SK-N-SH (cell line): Measurements from ENCODE around the gene MYOZ2. TPM values are rescaled to one million over a fixed set of nuclear protein-coding genes. Genes with fewer than 3 reads are reported as not detected.

ENCODE experiments used
- CTCF ChIA-PET: fragments of 300-600, 350-600 bp; formaldehyde crosslinking; extraction: SDS; loops from one replicate; lab custom pipeline; 2021; lab: Yijun Ruan, JAX
- POLR2A ChIA-PET: fragments of 350-600 bp; sonication (Branson Sonifier 250); formaldehyde crosslinking; extraction: SDS; loops from one replicate; lab custom pipeline; 2020; ENCODE audit warnings: antibody characterized with exemption, inconsistent platforms; lab: Yijun Ruan, JAX
- DNase-seq: peaks from one replicate; pipeline ENCODE4 v3.0.0; 2012
- H2AFZ ChIP-seq: fragments of 200-600 bp; sonication (generic); 2 replicates; pipeline ENCODE4 v1.8.1; 2016; ENCODE audit warnings: antibody characterized with exemption, mild to moderate bottlenecking, low read depth
- H3F3A ChIP-seq: fragments of 200-600 bp; sonication (generic); replicated peaks from 2 replicates; pipeline ENCODE3; 2016; ENCODE audit warnings: antibody characterized with exemption, mild to moderate bottlenecking; ENCODE audit not compliant: insufficient read depth
- H3K27ac ChIP-seq, 2 experiments: fragments of 200-500 bp in 1 of 2; fragments of 200-600 bp in 1 of 2; sonication (Bioruptor generic) in 1 of 2; sonication (generic), shearing (Covaris generic) in 1 of 2; 2 replicates each; pipeline versions ENCODE4 v1.5.1 to v1.6.1; 2014 to 2016; ENCODE audit warnings: low read depth in 2 of 2, inconsistent platforms in 1 of 2, low read length in 1 of 2, mild to moderate bottlenecking in 1 of 2, mixed read lengths in 1 of 2
- H3K27me3 ChIP-seq: fragments of 200-600 bp; sonication (generic), shearing (Covaris generic); 2 replicates; pipeline ENCODE4 v1.6.1; 2016; ENCODE audit warnings: mixed run types; ENCODE audit not compliant: insufficient read depth
- H3K36me3 ChIP-seq, 2 experiments: fragments of 200-500 bp in 1 of 2; fragments of 200-600 bp in 1 of 2; sonication (Bioruptor generic) in 1 of 2; sonication (generic) in 1 of 2; replicated peaks in 1 of 2; 2 replicates each; pipeline versions ENCODE3 to v1.5.1; 2014 to 2016; ENCODE audit warnings: low read length in 1 of 2, mild to moderate bottlenecking in 1 of 2; ENCODE audit not compliant: insufficient read depth in 2 of 2, control insufficient read depth in 1 of 2
- H3K4me1 ChIP-seq, 2 experiments: fragments of 200-500 bp in 1 of 2; fragments of 200-600 bp in 1 of 2; sonication (Bioruptor generic) in 1 of 2; sonication (generic), shearing (Covaris generic) in 1 of 2; 2 replicates each; pipeline versions ENCODE4 v1.5.1 to v1.6.1; 2014 to 2016; ENCODE audit warnings: low read depth in 1 of 2, low read length in 1 of 2, mixed run types in 1 of 2; ENCODE audit not compliant: insufficient read depth in 2 of 2, control insufficient read depth in 1 of 2
- H3K4me2 ChIP-seq: fragments of 200-600 bp; sonication (generic), shearing (Covaris generic); 2 replicates; pipeline ENCODE4 v1.6.1; 2017; ENCODE audit warnings: mixed run types
- H3K4me3 ChIP-seq, 2 experiments: fragments of 200-500 bp in 1 of 2; fragments of 200-600 bp in 1 of 2; sonication (Bioruptor generic) in 1 of 2; sonication (generic), shearing (Covaris generic) in 1 of 2; 2 replicates each; pipeline versions ENCODE4 v1.5.1 to v1.8.1; 2014 to 2016; ENCODE audit warnings: low read depth in 2 of 2, inconsistent platforms in 1 of 2, low read length in 1 of 2, mild to moderate bottlenecking in 1 of 2, mixed read lengths in 1 of 2, moderate library complexity in 1 of 2
- H3K79me2 ChIP-seq: fragments of 200-600 bp; sonication (generic); 2 replicates; pipeline ENCODE4 v1.8.1; 2017; ENCODE audit warnings: mild to moderate bottlenecking; ENCODE audit not compliant: insufficient read depth
- H3K9ac ChIP-seq: fragments of 200-600 bp; sonication (generic); 2 replicates; pipeline ENCODE4 v1.6.1; 2017; ENCODE audit warnings: mixed run types
- H3K9me2 ChIP-seq: fragments of 200-600 bp; sonication (generic); 2 replicates; pipeline ENCODE4 v1.6.1; 2017; ENCODE audit warnings: mixed run types
- H3K9me3 ChIP-seq: fragments of 200-600 bp; sonication (generic); 2 replicates; pipeline ENCODE4 v1.6.1; 2017; ENCODE audit warnings: mixed run types, mild to moderate bottlenecking, moderate library complexity
- H4K20me1 ChIP-seq: fragments of 200-600 bp; sonication (generic); 2 replicates; pipeline ENCODE4 v1.6.1; 2017; ENCODE audit warnings: mild to moderate bottlenecking, mixed run types; ENCODE audit not compliant: insufficient read depth
- CHD2 ChIP-seq: fragments of 150-350 bp; IDR thresholded peaks from 2 replicates; pipeline ENCODE4 v1.6.1; 2018; ENCODE audit warnings: low read length; ENCODE audit not compliant: partially characterized antibody
- ELF1 ChIP-seq: IDR thresholded peaks from 2 replicates; pipeline ENCODE4 v1.4.0; 2012
- EP300 ChIP-seq, 2 experiments: IDR thresholded peaks; 2 replicates each; pipeline versions ENCODE4 v1.4.0 to v1.6.1; 2012; ENCODE audit warnings: borderline replicate concordance in 1 of 2, low read depth in 1 of 2, low read length in 1 of 2
- FOSL2 ChIP-seq: IDR thresholded peaks from 2 replicates; pipeline ENCODE4 v1.4.0; 2012; ENCODE audit warnings: low read depth, mild to moderate bottlenecking, moderate library complexity, borderline replicate concordance
- GABPA ChIP-seq: IDR thresholded peaks from 2 replicates; pipeline ENCODE4 v1.4.0; 2012; ENCODE audit warnings: low read depth, mild to moderate bottlenecking
- GATA2 ChIP-seq: sonication (generic); formaldehyde crosslinking; IDR thresholded peaks from 2 replicates; pipeline ENCODE4 v1.5.0; 2020; ENCODE audit warnings: mild to moderate bottlenecking, missing genetic modification reagents
- JUND ChIP-seq: IDR thresholded peaks from 2 replicates; pipeline ENCODE4 v1.4.0; 2012
- MAX ChIP-seq: IDR thresholded peaks from 2 replicates; pipeline ENCODE4 v1.4.0; 2012; ENCODE audit warnings: low read depth
- MEF2A ChIP-seq: IDR thresholded peaks from 2 replicates; pipeline ENCODE4 v1.4.0; 2012; ENCODE audit warnings: low read depth, borderline replicate concordance
- NFIC ChIP-seq: IDR thresholded peaks from 2 replicates; pipeline ENCODE4 v1.4.0; 2012; ENCODE audit warnings: borderline replicate concordance
- RAD21 ChIP-seq: IDR thresholded peaks from 2 replicates; pipeline ENCODE4 v1.6.1; 2012; ENCODE audit warnings: mild to moderate bottlenecking, low read length
- RCOR1 ChIP-seq: fragments of 150-350 bp; IDR thresholded peaks from 2 replicates; pipeline ENCODE4 v1.6.1; 2017; ENCODE audit warnings: antibody characterized with exemption, low read length
- RXRA ChIP-seq: IDR thresholded peaks from 2 replicates; pipeline ENCODE4 v1.4.0; 2012; ENCODE audit warnings: low read depth, mild to moderate bottlenecking, borderline replicate concordance
- SIN3A ChIP-seq: IDR thresholded peaks from 2 replicates; pipeline ENCODE4 v1.6.1; 2012; ENCODE audit warnings: low read depth, mild to moderate bottlenecking, low read length, moderate library complexity, borderline replicate concordance
- TAF1 ChIP-seq: IDR thresholded peaks from 2 replicates; pipeline ENCODE4 v1.6.1; 2012; ENCODE audit warnings: low read depth, mild to moderate bottlenecking, low read length, moderate library complexity, borderline replicate concordance
- YY1 ChIP-seq: IDR thresholded peaks from 2 replicates; pipeline ENCODE4 v1.4.0; 2012; ENCODE audit warnings: low read depth, mild to moderate bottlenecking
- WGBS: methylation state at CpG from one replicate; pipeline ENCODE4 v1.1.6; 2017; ENCODE audit warnings: low lambda C conversion rate; 5-methylcytosine and 5-hydroxymethylcytosine counted together
- polyA plus RNA-seq, 3 experiments: library from polyadenylated mRNA; depleted of rRNA; stranded (reverse); fragments of >200 nt; gene quantifications; 2 replicates each; pipeline ENCODE4 v1.2.3, GENCODE V29; 2012
- TF ChIP-seq, protein P1 (sequence below): IDR thresholded peaks from 2 replicates; pipeline ENCODE4 v1.4.0; 2012; ENCODE audit warnings: low read depth, borderline replicate concordance
- TF ChIP-seq, protein P2 (sequence below): fragments of 150-350 bp; IDR thresholded peaks from 2 replicates; pipeline ENCODE4 v1.6.1; 2017; ENCODE audit warnings: antibody characterized with exemption, low read length, low read depth, borderline replicate concordance
- TF ChIP-seq, protein P3 (sequence below): fragments of 150-350 bp; IDR thresholded peaks from 2 replicates; pipeline ENCODE4 v1.6.1; 2016; ENCODE audit warnings: mild to moderate bottlenecking, low read depth, low read length

Gene MYOZ2
- polyA plus RNA-seq, 1 of the 3 experiments (the other 2 are of a cell fraction): 0.26 TPM

GRCh38 chr4:119130365-119131065 is 5.1 kb upstream of the MYOZ2 start (continued):
- TF ChIP-seq, protein P1, sequence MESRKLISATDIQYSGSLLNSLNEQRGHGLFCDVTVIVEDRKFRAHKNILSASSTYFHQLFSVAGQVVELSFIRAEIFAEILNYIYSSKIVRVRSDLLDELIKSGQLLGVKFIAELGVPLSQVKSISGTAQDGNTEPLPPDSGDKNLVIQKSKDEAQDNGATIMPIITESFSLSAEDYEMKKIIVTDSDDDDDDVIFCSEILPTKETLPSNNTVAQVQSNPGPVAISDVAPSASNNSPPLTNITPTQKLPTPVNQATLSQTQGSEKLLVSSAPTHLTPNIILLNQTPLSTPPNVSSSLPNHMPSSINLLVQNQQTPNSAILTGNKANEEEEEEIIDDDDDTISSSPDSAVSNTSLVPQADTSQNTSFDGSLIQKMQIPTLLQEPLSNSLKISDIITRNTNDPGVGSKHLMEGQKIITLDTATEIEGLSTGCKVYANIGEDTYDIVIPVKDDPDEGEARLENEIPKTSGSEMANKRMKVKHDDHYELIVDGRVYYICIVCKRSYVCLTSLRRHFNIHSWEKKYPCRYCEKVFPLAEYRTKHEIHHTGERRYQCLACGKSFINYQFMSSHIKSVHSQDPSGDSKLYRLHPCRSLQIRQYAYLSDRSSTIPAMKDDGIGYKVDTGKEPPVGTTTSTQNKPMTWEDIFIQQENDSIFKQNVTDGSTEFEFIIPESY: no peak
- TF ChIP-seq RXRA (no peak), SIN3A (no peak), RCOR1 (no peak), JUND (no peak), MEF2A (no peak), CHD2 (no peak)
- TF ChIP-seq, protein P2, sequence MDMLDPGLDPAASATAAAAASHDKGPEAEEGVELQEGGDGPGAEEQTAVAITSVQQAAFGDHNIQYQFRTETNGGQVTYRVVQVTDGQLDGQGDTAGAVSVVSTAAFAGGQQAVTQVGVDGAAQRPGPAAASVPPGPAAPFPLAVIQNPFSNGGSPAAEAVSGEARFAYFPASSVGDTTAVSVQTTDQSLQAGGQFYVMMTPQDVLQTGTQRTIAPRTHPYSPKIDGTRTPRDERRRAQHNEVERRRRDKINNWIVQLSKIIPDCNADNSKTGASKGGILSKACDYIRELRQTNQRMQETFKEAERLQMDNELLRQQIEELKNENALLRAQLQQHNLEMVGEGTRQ: no peak

- H2AFZ ChIP-seq: no peak overlapping the region
- H3K79me2 ChIP-seq: no peaks in the 10 kb centered on the region
- no peak overlapping the region for H3K9ac ChIP-seq
- no peaks in the 10 kb centered on the region for H3K27me3 ChIP-seq
- no peak overlapping the region for H3K27ac ChIP-seq
- no peak for TF ChIP-seq RAD21
- TF ChIP-seq RCOR1: no peak
- TF ChIP-seq, protein P2: no peak
- TF ChIP-seq GABPA: no peak
- TF ChIP-seq TAF1: no peak
- TF ChIP-seq FOSL2: no peak
- no peak for TF ChIP-seq YY1
- no peak for TF ChIP-seq ELF1
- TF ChIP-seq MAX: no peak
- TF ChIP-seq EP300 (IDR thresholded peaks at IDR 0.05; ENCODE audit: borderline replicate concordance in 1 of 2, low read depth in 1 of 2, low read length in 1 of 2): no peak
- no peak for TF ChIP-seq NFIC
- no peak for TF ChIP-seq GATA2 (CRISPR knock-in tag)
- TF ChIP-seq, protein P3, sequence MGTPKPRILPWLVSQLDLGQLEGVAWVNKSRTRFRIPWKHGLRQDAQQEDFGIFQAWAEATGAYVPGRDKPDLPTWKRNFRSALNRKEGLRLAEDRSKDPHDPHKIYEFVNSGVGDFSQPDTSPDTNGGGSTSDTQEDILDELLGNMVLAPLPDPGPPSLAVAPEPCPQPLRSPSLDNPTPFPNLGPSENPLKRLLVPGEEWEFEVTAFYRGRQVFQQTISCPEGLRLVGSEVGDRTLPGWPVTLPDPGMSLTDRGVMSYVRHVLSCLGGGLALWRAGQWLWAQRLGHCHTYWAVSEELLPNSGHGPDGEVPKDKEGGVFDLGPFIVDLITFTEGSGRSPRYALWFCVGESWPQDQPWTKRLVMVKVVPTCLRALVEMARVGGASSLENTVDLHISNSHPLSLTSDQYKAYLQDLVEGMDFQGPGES: no peak
- H3K4me2 ChIP-seq: no peak overlapping the region
- H3K9me2 ChIP-seq: no peaks in the 10 kb centered on the region
- H3K4me3 ChIP-seq: no peak overlapping the region
- ChIA-PET CTCF (no interaction called here), POLR2A (no interaction called here)
- no peaks in the 10 kb centered on the region for H3K36me3 ChIP-seq
- H3K4me1 ChIP-seq: peaks cover 0 to 6% of the 10 kb centered on the region in 2 experiments; a peak in 3 of 4 replicates
- no peaks in the 10 kb centered on the region for H3K9me3 ChIP-seq
- no peaks in the 10 kb centered on the region for H4K20me1 ChIP-seq
- no peaks in the 10 kb centered on the region for H3F3A ChIP-seq
- WGBS: 97% methylated on average over 4 of the region's 4 CpGs
- DNase-seq: no peak
Observed at GRCh38 chr4:119131164-119131563, 4.5 kb upstream of the MYOZ2 start.
